BLaER1 (cell line): ENCODE data around the gene DENND1A.
A peak's percentile ranks its signal among the peaks of the same experiment; 100 is the strongest.

Experiments used
- H3K27ac ChIP-seq: shearing (Covaris generic); formaldehyde crosslinking; 2 replicates; pipeline ENCODE4 v1.8.1; 2022
- H3K27me3 ChIP-seq: shearing (Covaris generic); formaldehyde crosslinking; 2 replicates; pipeline ENCODE4 v1.8.1; 2022
- H3K36me3 ChIP-seq: shearing (Covaris generic); formaldehyde crosslinking; 2 replicates; pipeline ENCODE4 v1.8.1; 2022
- H3K4me1 ChIP-seq: shearing (Covaris generic); formaldehyde crosslinking; 2 replicates; pipeline ENCODE4 v1.8.1; 2022
- H3K4me2 ChIP-seq: shearing (Covaris generic); formaldehyde crosslinking; 2 replicates; pipeline ENCODE4 v1.8.1; 2022
- H3K4me3 ChIP-seq: shearing (Covaris generic); formaldehyde crosslinking; 2 replicates; pipeline ENCODE4 v1.8.1; 2022
- H3K9ac ChIP-seq: shearing (Covaris generic); formaldehyde crosslinking; 2 replicates; pipeline ENCODE4 v1.8.1; 2022
- H3K9me3 ChIP-seq: shearing (Covaris generic); formaldehyde crosslinking; 2 replicates; pipeline ENCODE4 v1.8.1; 2022
- H4K20me1 ChIP-seq: shearing (Covaris generic); formaldehyde crosslinking; 2 replicates; pipeline ENCODE4 v1.8.1; 2022
- Cebpa-rat ChIP-seq: shearing (Covaris generic); IDR thresholded peaks from 2 replicates; pipeline ENCODE4 v1.8.1; 2022

The DENND1A gene

GRCh38 chr9:123346826-123347225 lies 583.1 kb downstream of the DENND1A start:
- no peaks in the 10 kb centered on the region for H4K20me1 ChIP-seq
- H3K4me1 ChIP-seq = peaks cover 72% of the 10 kb centered on the region
- no peak for TF ChIP-seq Cebpa-rat
- no peaks in the 10 kb centered on the region for H3K27me3 ChIP-seq
- no peak overlapping the region for H3K4me3 ChIP-seq
- no peak overlapping the region for H3K4me2 ChIP-seq
- H3K9me3 ChIP-seq = no peaks in the 10 kb centered on the region
- H3K27ac ChIP-seq = no peak overlapping the region
- no peak overlapping the region for H3K9ac ChIP-seq
- no peaks in the 10 kb centered on the region for H3K36me3 ChIP-seq

GRCh38 chr9:123346026-123346425 lies 583.9 kb downstream of the DENND1A start:
- H4K20me1 ChIP-seq = no peaks in the 10 kb centered on the region
- peaks cover 80% of the 10 kb centered on the region for H3K4me1 ChIP-seq
- H3K9ac ChIP-seq = peak overlapping the region; percentile 44
- TF ChIP-seq Cebpa-rat = no peak
- no peaks in the 10 kb centered on the region for H3K27me3 ChIP-seq
- no peaks in the 10 kb centered on the region for H3K36me3 ChIP-seq
- peak overlapping the region; percentile 87 for H3K4me2 ChIP-seq
- H3K27ac ChIP-seq = peak overlapping the region; percentile 99
- no peak overlapping the region for H3K4me3 ChIP-seq
- no peaks in the 10 kb centered on the region for H3K9me3 ChIP-seq

- H3K27me3 ChIP-seq = no peaks in the 10 kb centered on the region
- no peaks in the 10 kb centered on the region for H4K20me1 ChIP-seq
- peak overlapping the region; percentile 99 for H3K27ac ChIP-seq
- peak overlapping the region; percentile 44 for H3K9ac ChIP-seq
- no peaks in the 10 kb centered on the region for H3K9me3 ChIP-seq
- H3K36me3 ChIP-seq = no peaks in the 10 kb centered on the region
- peak overlapping the region; percentile 87 for H3K4me2 ChIP-seq
- TF ChIP-seq Cebpa-rat = no peak
- peaks cover 84% of the 10 kb centered on the region for H3K4me1 ChIP-seq
- no peak overlapping the region for H3K4me3 ChIP-seq
These were observed 584.4 kb downstream of the DENND1A start for GRCh38 chr9:123345567-123345955.

- no peaks in the 10 kb centered on the region for H3K9me3 ChIP-seq
- no peaks in the 10 kb centered on the region for H4K20me1 ChIP-seq
- H3K4me3 ChIP-seq = no peak overlapping the region; the same call in 1 of the 2 replicates
- no peaks in the 10 kb centered on the region for H3K27me3 ChIP-seq
- peaks cover 83% of the 10 kb centered on the region for H3K4me1 ChIP-seq
- peak overlapping the region; percentile 92 for H3K9ac ChIP-seq
- H3K4me2 ChIP-seq = peak overlapping the region; percentile 87
- no peaks in the 10 kb centered on the region for H3K36me3 ChIP-seq
- no peak for TF ChIP-seq Cebpa-rat
- H3K27ac ChIP-seq = peak overlapping the region; percentile 99
These were observed 585.6 kb downstream of the DENND1A start for GRCh38 chr9:123344192-123344949.

- Histone ChIP-seq H3K27me3 (no peaks in the 10 kb centered on the region), H4K20me1 (no peaks in the 10 kb centered on the region), H3K9ac (peak overlapping the region; percentile 92), H3K4me2 (peak overlapping the region; percentile 87), H3K36me3 (no peaks in the 10 kb centered on the region), H3K27ac (peak overlapping the region; percentile 99), H3K9me3 (no peaks in the 10 kb centered on the region), H3K4me1 (peaks cover 86% of the 10 kb centered on the region), H3K4me3 (no peak overlapping the region; the same call in 1 of the 2 replicates)
- no peak for TF ChIP-seq Cebpa-rat
These were observed 586.3 kb downstream of the DENND1A start for GRCh38 chr9:123343443-123344191.

GRCh38 chr9:123342247-123342646 lies 587.7 kb downstream of the DENND1A start:
- TF ChIP-seq Cebpa-rat = no peak
- Histone ChIP-seq H3K4me3 (peak overlapping the region; percentile 32; the same call in 1 of the 2 replicates), H3K27me3 (no peaks in the 10 kb centered on the region), H3K9ac (peak overlapping the region; percentile 92), H3K4me2 (peak overlapping the region; percentile 87), H3K36me3 (no peaks in the 10 kb centered on the region), H3K27ac (peak overlapping the region; percentile 99), H4K20me1 (no peaks in the 10 kb centered on the region), H3K4me1 (peaks cover 91% of the 10 kb centered on the region), H3K9me3 (no peaks in the 10 kb centered on the region)

GRCh38 chr9:123341816-123342215 lies 588.1 kb downstream of the DENND1A start:
- Histone ChIP-seq H3K27me3 (no peaks in the 10 kb centered on the region), H3K9ac (peak overlapping the region; percentile 92), H3K4me1 (peaks cover 95% of the 10 kb centered on the region), H3K4me2 (peak overlapping the region; percentile 87), H3K9me3 (no peaks in the 10 kb centered on the region), H3K27ac (peak overlapping the region; percentile 99), H3K36me3 (no peaks in the 10 kb centered on the region), H3K4me3 (peak overlapping the region; percentile 18), H4K20me1 (no peaks in the 10 kb centered on the region)
- no peak for TF ChIP-seq Cebpa-rat

- Histone ChIP-seq H4K20me1 (no peaks in the 10 kb centered on the region), H3K4me3 (peak overlapping the region; percentile 61), H3K9ac (peak overlapping the region; percentile 92), H3K27ac (peak overlapping the region; percentile 99), H3K36me3 (no peaks in the 10 kb centered on the region), H3K27me3 (no peaks in the 10 kb centered on the region), H3K4me1 (peaks cover 95% of the 10 kb centered on the region), H3K9me3 (no peaks in the 10 kb centered on the region), H3K4me2 (peak overlapping the region; percentile 87)
- TF ChIP-seq Cebpa-rat = no peak
These were observed 590.0 kb downstream of the DENND1A start for GRCh38 chr9:123339666-123340510.
